NCI-H748 (cell line): ENCODE measurements around the gene ZMIZ1.

Experiments used
- DNase-seq: peaks from one replicate; lab custom pipeline; 2025; ENCODE audit not compliant: unreplicated experiment; lab: John Stamatoyannopoulos, UW

ZMIZ1 gene

GRCh38 chr10:79167537-79167936 is 98.8 kb downstream of the ZMIZ1 start:
- no peak for DNase-seq

- no peak for DNase-seq
Measured at GRCh38 chr10:79168210-79168609, 99.4 kb downstream of the ZMIZ1 start.

GRCh38 chr10:79170226-79170752 is 101.5 kb downstream of the ZMIZ1 start:
- DNase-seq = no peak

- no peak for DNase-seq
Measured at GRCh38 chr10:79170993-79171392, 102.2 kb downstream of the ZMIZ1 start.

- DNase-seq = no peak
Measured at GRCh38 chr10:79171504-79171903, 102.7 kb downstream of the ZMIZ1 start.

GRCh38 chr10:79172881-79173280 is 104.1 kb downstream of the ZMIZ1 start:
- no peak for DNase-seq

- no peak for DNase-seq
Measured at GRCh38 chr10:79173582-79174262, 105.0 kb downstream of the ZMIZ1 start.

GRCh38 chr10:79176052-79176501 is 107.3 kb downstream of the ZMIZ1 start:
- no peak for DNase-seq

- no peak for DNase-seq
Measured at GRCh38 chr10:79176949-79177602, 108.3 kb downstream of the ZMIZ1 start.

GRCh38 chr10:79178070-79178576 is 109.4 kb downstream of the ZMIZ1 start:
- no peak for DNase-seq

GRCh38 chr10:79178614-79179163 is 109.9 kb downstream of the ZMIZ1 start:
- peak; percentile 69 for DNase-seq

- peak; percentile 87 for DNase-seq
Measured at GRCh38 chr10:79179164-79179956, 110.6 kb downstream of the ZMIZ1 start.

GRCh38 chr10:79179957-79180309 is 111.2 kb downstream of the ZMIZ1 start:
- no peak for DNase-seq

GRCh38 chr10:79180414-79181221 is 111.9 kb downstream of the ZMIZ1 start:
- no peak for DNase-seq

- no peak for DNase-seq
Measured at GRCh38 chr10:79181227-79181626, 112.5 kb downstream of the ZMIZ1 start.

- peak; percentile 50 for DNase-seq
Measured at GRCh38 chr10:79181698-79182521, 113.1 kb downstream of the ZMIZ1 start.

GRCh38 chr10:79182781-79183467 is 114.2 kb downstream of the ZMIZ1 start:
- DNase-seq = no peak

GRCh38 chr10:79183468-79183865 is 114.7 kb downstream of the ZMIZ1 start:
- DNase-seq = peak; percentile 6

GRCh38 chr10:79184145-79184625 is 115.4 kb downstream of the ZMIZ1 start:
- peak; percentile 88 for DNase-seq
